ENCODE data around the gene OR2A2.

Gene OR2A2

GRCh38 chr7:144142187-144142586 lies 32.8 kb downstream of the OR2A2 start:
- no peak for DNase-seq (ENCODE audit: low spot score)

GRCh38 chr7:144144426-144144825 lies 35.0 kb downstream of the OR2A2 start:
- no peak for DNase-seq (ENCODE audit: low spot score)

DNA sequence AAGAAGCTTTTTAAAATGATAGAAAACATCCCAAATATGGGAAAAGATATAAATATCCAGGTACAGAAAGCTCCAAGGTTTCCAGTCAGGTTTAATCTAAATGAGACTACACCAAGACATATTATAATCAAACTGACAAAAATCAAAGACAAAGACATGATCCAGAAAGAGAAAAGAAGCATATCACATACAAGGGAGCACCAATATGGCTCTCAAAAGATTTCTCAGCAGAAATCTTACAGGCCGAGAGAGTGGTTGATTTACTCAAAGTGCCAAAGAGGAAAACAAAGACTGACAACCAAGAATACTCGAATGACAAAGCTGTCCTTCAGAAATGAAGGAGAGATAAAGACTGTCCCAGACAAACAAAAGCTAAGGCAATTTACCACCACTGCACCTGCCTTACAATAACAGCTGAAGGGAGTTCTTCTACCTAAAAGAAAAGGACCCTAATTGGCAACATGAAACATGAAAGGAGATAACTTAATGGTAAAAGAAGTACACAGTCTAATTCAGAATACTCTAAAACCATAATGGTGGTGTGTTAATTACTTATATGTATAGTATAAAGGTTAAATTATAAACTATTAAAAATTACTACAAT lies 38.9 kb downstream of the OR2A2 start:
- no peak for DNase-seq (ENCODE audit: low spot score)

DNA sequence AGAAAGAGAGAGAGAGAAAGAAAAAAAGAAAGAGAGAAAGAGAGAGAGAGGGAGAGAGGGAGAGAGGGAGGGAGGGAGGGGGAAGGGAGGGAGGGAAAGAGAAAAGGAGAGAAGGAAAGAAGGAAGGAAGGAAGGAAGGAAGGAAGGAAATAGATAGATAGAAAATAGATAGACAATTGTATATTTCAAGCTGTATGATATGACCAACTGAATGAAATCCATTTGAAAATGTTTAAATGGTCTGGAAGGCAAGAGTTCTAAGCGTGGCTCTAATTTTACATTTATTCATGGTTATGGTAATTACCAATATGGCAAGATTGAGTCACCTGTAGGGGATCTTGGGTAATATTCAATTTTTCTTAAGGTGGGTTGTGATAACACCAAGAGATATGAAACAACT lies 49.5 kb downstream of the OR2A2 start:
- no peak for DNase-seq (ENCODE audit: low spot score)
